K562 (cell line): Measurements from ENCODE around the gene PODXL. TPM values are rescaled to one million over a fixed set of nuclear protein-coding genes. Genes with fewer than 3 reads are reported as not detected.
A peak's percentile ranks its signal among the peaks of the same experiment; 100 is the strongest.

Source experiments
- ARID3A ChIP-seq: IDR thresholded peaks from 2 replicates; pipeline ENCODE4 v1.6.1; 2012; ENCODE audit warnings: low read depth, low read length, improper control_type of control experiment, borderline replicate concordance
- ARNT ChIP-seq, 2 experiments: fragments of 450-650 bp; IDR thresholded peaks; 2 replicates each; pipeline ENCODE4 v1.6.1; 2016; ENCODE audit warnings: mild to moderate bottlenecking in 1 of 2
- DIDO1 ChIP-seq: fragments of 450-650 bp; IDR thresholded peaks from 2 replicates; pipeline ENCODE4 v1.6.1; 2016; ENCODE audit warnings: low read depth, missing biosample characterization, missing genetic modification characterization
- DNMT1 ChIP-seq: fragments of 450-650 bp; IDR thresholded peaks from 2 replicates; pipeline ENCODE4 v1.6.1; 2016; ENCODE audit warnings: antibody characterized with exemption, mild to moderate bottlenecking
- E2F1 ChIP-seq: sonication (generic); formaldehyde crosslinking; IDR thresholded peaks from 2 replicates; pipeline ENCODE4 v1.8.1; 2023; ENCODE audit warnings: mild to moderate bottlenecking, missing genetic modification reagents, moderate library complexity
- E2F3 ChIP-seq: fragments of 250-450 bp; sonication (Bioruptor Pico); IDR thresholded peaks from 2 replicates; pipeline ENCODE4 v1.4.0; 2020; ENCODE audit warnings: mild to moderate bottlenecking
- EHMT2 ChIP-seq: fragments of 450-650 bp; IDR thresholded peaks from 2 replicates; pipeline ENCODE4 v1.6.1; 2018; ENCODE audit warnings: antibody characterized with exemption
- GTF2A2 ChIP-seq: IDR thresholded peaks from 2 replicates; pipeline ENCODE4 v1.6.1; 2016; ENCODE audit warnings: mild to moderate bottlenecking, missing genetic modification characterization, missing compliant biosample characterization
- LEF1 ChIP-seq: fragments of 450-650 bp; IDR thresholded peaks from 2 replicates; pipeline ENCODE4 v1.6.1; 2016; ENCODE audit warnings: mild to moderate bottlenecking
- MTA2 ChIP-seq: fragments of 450-650 bp; IDR thresholded peaks from 2 replicates; pipeline ENCODE4 v1.6.1; 2016; ENCODE audit warnings: low read depth
- MYC ChIP-seq, 2 experiments: fragments of 250-450 bp in 1 of 2; sonication (Bioruptor Pico) in 1 of 2; IDR thresholded peaks; 2 replicates each; pipeline versions ENCODE4 v1.5.1 to v1.6.1; 2012 to 2021; ENCODE audit warnings: low read depth in 2 of 2, borderline replicate concordance in 1 of 2, improper control_type of control experiment in 1 of 2, low read length in 1 of 2, mild to moderate bottlenecking in 1 of 2, moderate library complexity in 1 of 2
- MYNN ChIP-seq, 2 experiments: sonication (generic); formaldehyde crosslinking in 1 of 2; IDR thresholded peaks; 2 replicates each; pipeline versions ENCODE4 v1.5.0 to v1.6.1; 2016 to 2020; ENCODE audit warnings: antibody characterized with exemption in 1 of 2, missing genetic modification reagents in 1 of 2
- NR4A1 ChIP-seq, 2 experiments: fragments of 250-450 bp in 1 of 2; fragments of 450-650 bp in 1 of 2; sonication (Bioruptor Pico) in 1 of 2; IDR thresholded peaks; 2 replicates each; pipeline versions ENCODE4 v1.4.0 to v1.6.1; 2016 to 2020; ENCODE audit warnings: mild to moderate bottlenecking in 2 of 2, missing compliant biosample characterization in 1 of 2, missing genetic modification characterization in 1 of 2, moderate library complexity in 1 of 2
- RBM15 ChIP-seq: fragments of 200-400 bp; formaldehyde crosslinking; IDR thresholded peaks from 2 replicates; pipeline ENCODE4 v1.6.1; 2018; ENCODE audit warnings: mild to moderate bottlenecking, low read length, moderate library complexity; ENCODE audit not compliant: insufficient read depth
- TOE1 ChIP-seq, 2 experiments: fragments of 450-650 bp in 1 of 2; sonication (generic) in 1 of 2; formaldehyde crosslinking in 1 of 2; IDR thresholded peaks; 2 replicates each; pipeline versions ENCODE4 v1.7.1 to v1.8.0; 2016 to 2022; ENCODE audit warnings: borderline replicate concordance in 2 of 2, mild to moderate bottlenecking in 2 of 2, antibody characterized with exemption in 1 of 2, inconsistent platforms in 1 of 2, low read depth in 1 of 2, missing genetic modification reagents in 1 of 2, moderate library complexity in 1 of 2
- ZBTB49 ChIP-seq: sonication (generic); formaldehyde crosslinking; IDR thresholded peaks from 2 replicates; pipeline ENCODE4 v1.8.0; 2022; ENCODE audit warnings: missing genetic modification reagents, mild to moderate bottlenecking, borderline replicate concordance
- ZBTB9 ChIP-seq: fragments of 450-650 bp; formaldehyde crosslinking; IDR thresholded peaks from 2 replicates; pipeline ENCODE4 v1.4.0; 2020; ENCODE audit warnings: mild to moderate bottlenecking, moderate library complexity
- ZEB2 ChIP-seq: fragments of 450-650 bp; IDR thresholded peaks from 2 replicates; pipeline ENCODE4 v1.6.1; 2016
- ZNF124 ChIP-seq: sonication (generic); formaldehyde crosslinking; IDR thresholded peaks from 2 replicates; pipeline ENCODE4 v1.8.1; 2022; ENCODE audit warnings: missing genetic modification reagents
- ZNF175 ChIP-seq: fragments of 200-800 bp; sonication (Bioruptor generic); IDR thresholded peaks from 2 replicates; pipeline ENCODE4 v1.6.1; 2016; ENCODE audit warnings: low read depth, mild to moderate bottlenecking, missing genetic modification characterization, missing compliant biosample characterization
- ZNF184 ChIP-seq: sonication (generic); formaldehyde crosslinking; IDR thresholded peaks from 2 replicates; pipeline ENCODE4 v1.5.0; 2020; ENCODE audit warnings: missing genetic modification reagents
- ZNF282 ChIP-seq: sonication (generic); formaldehyde crosslinking; IDR thresholded peaks from 2 replicates; pipeline ENCODE4 v1.8.1; 2023; ENCODE audit warnings: missing genetic modification reagents
- ZNF507 ChIP-seq: conservative IDR thresholded peaks from 2 replicates; pipeline ENCODE4 v1.6.1; 2017; ENCODE audit warnings: missing genetic modification characterization, missing compliant biosample characterization
- polyA plus RNA-seq, 8 experiments: library from polyadenylated mRNA; depleted of rRNA in 4 of 8; stranded (reverse) in 5 of 8; unstranded in 3 of 8; fragments of >200 nt; fragmentation: Nextera tagmentation in 2 of 8; fragmentation: Illumina TruSeq in 1 of 8; extraction: Ambion mirVana in 2 of 8; extraction: Trizol in 1 of 8; gene quantifications; 2 replicates each; pipeline versions ENCODE4 v1.2.1 to v1.2.3, GENCODE V29; 2011 to 2014; ENCODE audit warnings: inconsistent platforms in 1 of 8, missing spikeins in 1 of 8
- total RNA-seq, 7 experiments: library from RNA; depleted of rRNA in 6 of 7; stranded (reverse); fragments of >200 nt in 6 of 7; fragmentation: Illumina TruSeq in 2 of 7; extraction: Trizol in 2 of 7; gene quantifications; 2 replicates each; pipeline versions ENCODE4 v1.2.1 to v1.2.3, GENCODE V29; 2011 to 2021; ENCODE audit warnings: low replicate concordance in 1 of 7

The PODXL gene
- total and polyA plus RNA-seq, 9 of the 15 experiments (the other 6 are each of a cell fraction or from before 2014, with no cell fraction given) = 0.01 to 0.73 (median 0.07) TPM

- TF ChIP-seq LEF1 = peak; percentile 80
- TF ChIP-seq MYNN (IDR thresholded peaks at IDR 0.05) = peak; percentile 41; the same call in 1 of the 2 replicates
- TF ChIP-seq MYNN (CRISPR knock-in tag; IDR thresholded peaks at IDR 0.05) = no peak
- no peak for TF ChIP-seq ZNF184 (CRISPR knock-in tag)
- peak; percentile 33 for TF ChIP-seq MYC (IDR thresholded peaks at IDR 0.05; ENCODE audit: low read depth, low read length)
- no peak for TF ChIP-seq MYC (CRISPR knock-in tag; IDR thresholded peaks at IDR 0.05; ENCODE audit: borderline replicate concordance, low read depth)
- peak; percentile 85 for TF ChIP-seq ZEB2
- no peak for TF ChIP-seq ARNT (IDR thresholded peaks at IDR 0.05)
- TF ChIP-seq E2F1 (CRISPR knock-in tag) = no peak
- peak; percentile 73; the same call in 1 of the 2 replicates for TF ChIP-seq ZBTB9 (CRISPR knock-in tag)
- no peak for TF ChIP-seq ZNF124 (CRISPR knock-in tag)
- no peak for TF ChIP-seq ZNF175
- no peak for TF ChIP-seq RBM15
- no peak for TF ChIP-seq ZNF282
- peak; percentile 64; the same call in 1 of the 2 replicates for TF ChIP-seq DIDO1 (tag)
- no peak for TF ChIP-seq NR4A1 (CRISPR knock-in tag; IDR thresholded peaks at IDR 0.05)
- no peak for TF ChIP-seq NR4A1 (tag; IDR thresholded peaks at IDR 0.05)
- TF ChIP-seq E2F3 (CRISPR knock-in tag) = no peak
- no peak for TF ChIP-seq GTF2A2 (tag)
- no peak for TF ChIP-seq DNMT1
- no peak for TF ChIP-seq ZBTB49 (CRISPR knock-in tag)
- TF ChIP-seq MTA2 = peak; percentile 64
- no peak for TF ChIP-seq ZNF507 (tag)
- no peak for TF ChIP-seq EHMT2
- no peak; the same call in 1 of the 2 replicates for TF ChIP-seq TOE1 (IDR thresholded peaks at IDR 0.05; ENCODE audit: borderline replicate concordance)
- TF ChIP-seq TOE1 (CRISPR knock-in tag; IDR thresholded peaks at IDR 0.05; ENCODE audit: borderline replicate concordance, low read depth) = no peak
- TF ChIP-seq ARID3A = no peak
These were observed 29.8 kb upstream of the PODXL start (continued) for GRCh38 chr7:131586259-131586658.
